Myocyte (in vitro differentiated cells): Measurements from ENCODE around the gene BCAR1. TPM values are rescaled to one million over a fixed set of nuclear protein-coding genes. Genes with fewer than 3 reads are reported as not detected.
"Not testable (repeated sequence)": the region's sequence is repeated elsewhere in the genome, so short reads cannot be mapped to it uniquely, and the experiment has no call there.

Experiments used
- DNase-seq: peaks from one replicate; pipeline ENCODE4 v3.0.0-alpha.2; 2012; ENCODE audit warnings: low read depth
- total RNA-seq: library from RNA; depleted of rRNA; stranded (reverse); fragments of >200 nt; gene quantifications from 2 replicates; pipeline ENCODE4 v1.2.3, GENCODE V29; 2014

The BCAR1 gene
- total RNA-seq, 1 donor from 2014 or later: 104 TPM

- not testable (repeated sequence) for DNase-seq
Measured at GRCh38 chr16:75205961-75206748, 45.3 kb downstream of the BCAR1 start.

GRCh38 chr16:75205438-75205837 lies 46.0 kb downstream of the BCAR1 start:
- not testable (repeated sequence) for DNase-seq

GRCh38 chr16:75204905-75205304 lies 46.5 kb downstream of the BCAR1 start:
- DNase-seq: not testable (repeated sequence)

GRCh38 chr16:75204410-75204758 lies 47.0 kb downstream of the BCAR1 start:
- no peak for DNase-seq

GRCh38 chr16:75203667-75204409 lies 47.6 kb downstream of the BCAR1 start:
- DNase-seq: no peak

GRCh38 chr16:75203096-75203495 lies 48.3 kb downstream of the BCAR1 start:
- no peak for DNase-seq

- DNase-seq: no peak
Measured at GRCh38 chr16:75202069-75202590, 49.3 kb downstream of the BCAR1 start.

- DNase-seq: peak; percentile 56
Measured at GRCh38 chr16:75198135-75198600, 53.3 kb downstream of the BCAR1 start.

- DNase-seq: no peak
Measured at GRCh38 chr16:75197522-75198134, 53.8 kb downstream of the BCAR1 start.

GRCh38 chr16:75196836-75197235 lies 54.6 kb downstream of the BCAR1 start:
- DNase-seq: no peak

GRCh38 chr16:75195811-75196790 lies 55.3 kb downstream of the BCAR1 start:
- no peak for DNase-seq

- no peak for DNase-seq
Measured at GRCh38 chr16:75193730-75194444, 57.5 kb downstream of the BCAR1 start.

- DNase-seq: no peak
Measured at GRCh38 chr16:75193265-75193650, 58.2 kb downstream of the BCAR1 start.

- no peak for DNase-seq
Measured at GRCh38 chr16:75192606-75193264, 58.7 kb downstream of the BCAR1 start.

- no peak for DNase-seq
Measured at GRCh38 chr16:75189638-75190245, 61.7 kb downstream of the BCAR1 start.

- DNase-seq: no peak
Measured at GRCh38 chr16:75188832-75189477, 62.5 kb downstream of the BCAR1 start.

- no peak for DNase-seq
Measured at GRCh38 chr16:75181630-75182029, 69.8 kb downstream of the BCAR1 start.

- DNase-seq: no peak
Measured at GRCh38 chr16:75179208-75179607, 72.2 kb downstream of the BCAR1 start.
